OCI-LY1 (cell line): ENCODE measurements around the gene GUCA2B.

Experiments
- CTCF ChIP-seq: fragments of 200-600 bp; sonication (generic), shearing (Covaris generic); IDR thresholded peaks from 2 replicates; pipeline ENCODE4 v1.5.1; 2017; ENCODE audit warnings: mild to moderate bottlenecking, antibody characterized with exemption, low read length, moderate library complexity, mixed read lengths
- EZH2 ChIP-seq: fragments of 200-600 bp; sonication (generic), shearing (Covaris generic); IDR thresholded peaks from 2 replicates; pipeline ENCODE4 v1.8.0; 2017; ENCODE audit warnings: borderline replicate concordance, mixed run types, mild to moderate bottlenecking, antibody characterized with exemption, low read length, moderate library complexity, mixed read lengths

DNA sequence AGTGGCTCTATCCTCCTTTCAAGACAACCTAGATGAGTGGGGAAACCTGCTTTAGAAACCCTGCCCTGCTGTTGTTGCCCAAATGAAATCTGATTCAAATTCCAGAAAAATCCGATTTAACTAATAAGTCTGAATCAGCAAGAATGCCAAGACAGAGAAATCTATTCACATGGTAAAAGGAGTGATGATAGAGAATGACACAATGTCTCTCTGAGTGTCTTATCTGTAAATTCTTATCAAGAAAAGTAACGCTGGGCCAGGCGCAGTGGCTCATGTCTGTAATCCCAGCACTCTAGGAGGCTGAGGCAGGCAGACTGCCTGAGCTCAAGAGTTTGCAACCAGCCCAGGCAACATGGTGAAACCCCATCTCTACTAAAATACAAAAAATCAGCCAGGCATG is 25.0 kb downstream of the GUCA2B start:
- TF ChIP-seq CTCF: no peak
- no peak for TF ChIP-seq EZH2
